LNCaP clone FGC (cell line): ENCODE results near the gene CCN6.

Source experiments
- DNase-seq: peaks from one replicate; pipeline ENCODE4 v3.0.0-alpha.2; 2011; ENCODE audit warnings: low read depth
- H3K4me3 ChIP-seq: 2 replicates; pipeline ENCODE4 v1.5.1; 2011; ENCODE audit warnings: mild to moderate bottlenecking, low read depth, low read length, control low read depth
- CTCF ChIP-seq: IDR thresholded peaks from 2 replicates; pipeline ENCODE4 v1.5.1; 2012; ENCODE audit warnings: mild to moderate bottlenecking; ENCODE audit not compliant: control insufficient read depth, insufficient read depth; ENCODE audit errors: extremely low read depth

CCN6 gene

GRCh38 chr6:112018619-112019416 lies 35.1 kb upstream of the CCN6 start:
- peak; percentile 90 for DNase-seq
- H3K4me3 ChIP-seq, result no peak overlapping the region
- TF ChIP-seq CTCF, result no peak

- H3K4me3 ChIP-seq, result no peak overlapping the region
- DNase-seq, result no peak
- no peak for TF ChIP-seq CTCF
Measured at GRCh38 chr6:112019589-112019988, 34.3 kb upstream of the CCN6 start.

GRCh38 chr6:112021691-112022310 lies 32.1 kb upstream of the CCN6 start:
- peak; percentile 69 for DNase-seq
- H3K4me3 ChIP-seq, result no peak overlapping the region
- no peak for TF ChIP-seq CTCF

- H3K4me3 ChIP-seq, result no peak overlapping the region
- no peak for TF ChIP-seq CTCF
- no peak for DNase-seq
Measured at GRCh38 chr6:112022749-112023148, 31.2 kb upstream of the CCN6 start.

- no peak for TF ChIP-seq CTCF
Measured at GRCh38 chr6:112024464-112024863, 29.4 kb upstream of the CCN6 start.

GRCh38 chr6:112026933-112027332 lies 27.0 kb upstream of the CCN6 start:
- no peak for DNase-seq
- H3K4me3 ChIP-seq, result no peak overlapping the region
- no peak for TF ChIP-seq CTCF

More at GRCh38 chr6:112024464-112024863, 29.4 kb upstream of the CCN6 start:
- H3K4me3 ChIP-seq, result no peak overlapping the region
- DNase-seq, result no peak
